Left renal pelvis (tissue), 4 donors: ENCODE data around the gene PROM1. TPM values are rescaled to one million over a fixed set of nuclear protein-coding genes. Genes with fewer than 3 reads are reported as not detected.

Experiments
- DNase-seq, 4 donors: peaks; one replicate each; pipeline ENCODE4 v3.0.0-alpha.2; 2013; ENCODE audit warnings: low read depth in 4 of 4, low spot score in 3 of 4
- polyA plus RNA-seq, 4 donors: library from polyadenylated mRNA; unstranded; fragments of 120-200 nt; gene quantifications; one replicate each; pipeline ENCODE4 v1.2.1, GENCODE V29; 2013; ENCODE audit not compliant: insufficient read length in 4 of 4

The PROM1 gene
- polyA plus RNA-seq, 4 donors: 11.6 to 42.4 (median 41.7) TPM

DNA sequence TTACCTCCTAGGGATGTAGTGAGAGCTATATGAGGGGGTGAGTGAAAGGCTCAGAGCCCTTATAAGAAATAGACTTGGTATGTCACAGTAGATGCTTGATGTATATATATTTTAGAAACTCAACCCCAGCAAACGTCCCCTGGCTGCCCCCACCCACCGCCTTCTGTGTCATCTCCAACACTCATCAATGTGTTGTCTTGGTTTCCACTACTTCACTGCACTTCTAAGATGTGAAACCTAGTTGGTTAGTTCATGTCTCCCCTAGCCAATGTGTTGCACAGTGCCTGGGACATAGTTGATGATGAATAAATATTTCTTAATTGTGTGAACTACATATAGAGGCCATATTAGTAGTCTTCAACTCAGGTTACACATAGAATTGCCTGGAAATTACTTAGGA, 125.3 kb downstream of the PROM1 start:
- DNase-seq: no peak

DNA sequence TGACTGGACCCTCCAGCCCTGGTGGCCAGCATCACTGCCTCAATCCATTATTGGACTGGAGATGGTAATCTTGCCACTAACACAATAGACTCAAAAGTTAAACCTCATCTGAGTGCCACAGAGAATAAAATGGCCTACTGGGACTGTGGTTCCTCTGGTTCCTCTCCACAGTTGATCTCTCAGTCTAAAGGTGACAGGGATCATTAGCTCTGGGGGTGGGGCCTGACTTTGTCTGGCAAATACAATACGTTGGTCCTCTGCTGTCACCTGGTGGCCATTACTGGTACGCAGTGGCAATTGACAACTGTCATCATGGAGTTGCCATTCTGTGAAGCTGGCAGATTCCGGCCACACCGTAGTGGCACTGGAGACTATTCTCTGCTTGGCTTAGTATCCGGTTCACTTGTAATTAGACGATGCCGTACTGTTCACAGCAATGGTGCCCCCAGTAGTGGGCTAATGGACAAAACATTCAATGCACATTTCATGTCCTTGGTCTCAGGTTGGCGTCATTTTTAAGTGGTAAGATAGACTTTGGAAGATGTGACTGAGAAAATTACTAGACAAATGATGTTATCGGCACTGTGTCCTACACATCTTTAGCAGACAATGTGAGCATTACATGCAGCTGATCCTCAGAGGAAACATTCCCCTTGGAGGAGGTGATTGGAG, 127.5 kb downstream of the PROM1 start:
- peak in 2 of 4 donors; percentile 22 to 26 for DNase-seq

GRCh38 chr4:15955670-15956069, 128.2 kb downstream of the PROM1 start:
- no peak for DNase-seq

DNA sequence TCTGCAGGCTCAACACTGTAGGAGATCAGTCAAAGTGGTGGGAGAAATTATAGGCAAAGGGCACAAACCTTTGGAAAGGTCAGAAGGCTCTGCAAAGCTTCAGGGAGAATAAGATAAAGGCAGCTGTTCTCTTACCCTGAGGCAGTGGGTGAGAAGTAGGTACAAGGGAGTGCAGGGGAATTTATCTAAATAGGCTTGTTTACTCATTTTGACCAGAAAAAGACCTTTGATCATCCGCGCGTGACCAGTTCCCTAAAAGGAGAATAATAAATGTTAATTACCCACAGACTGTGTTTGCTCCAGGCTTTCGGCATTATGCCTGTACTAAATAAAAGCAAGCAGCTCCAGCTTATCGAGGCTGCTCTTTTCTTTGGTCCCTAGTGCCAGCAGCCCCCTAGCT, 130.2 kb downstream of the PROM1 start:
- no peak for DNase-seq

DNA sequence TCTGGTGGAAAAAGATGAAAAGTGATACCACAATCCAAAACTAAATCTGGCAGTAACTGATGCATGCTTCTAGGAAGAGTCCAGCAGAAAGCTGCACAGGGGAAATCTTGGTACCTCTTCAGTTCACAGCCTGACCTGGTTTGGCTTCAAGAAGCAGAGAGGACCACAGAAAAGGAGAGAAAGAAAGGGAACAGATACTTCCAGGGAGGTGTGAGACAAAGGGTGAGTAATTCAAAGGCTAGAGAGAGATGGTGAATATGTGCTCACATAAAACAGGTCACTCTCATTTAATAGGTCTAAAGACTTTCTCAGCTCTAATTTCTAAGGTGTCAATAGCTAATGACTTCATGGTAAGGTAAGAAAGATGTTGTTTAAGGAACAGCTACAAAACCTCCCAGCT, 132.0 kb downstream of the PROM1 start:
- no peak for DNase-seq

GRCh38 chr4:15948826-15949225, 135.0 kb downstream of the PROM1 start:
- DNase-seq: no peak

DNA sequence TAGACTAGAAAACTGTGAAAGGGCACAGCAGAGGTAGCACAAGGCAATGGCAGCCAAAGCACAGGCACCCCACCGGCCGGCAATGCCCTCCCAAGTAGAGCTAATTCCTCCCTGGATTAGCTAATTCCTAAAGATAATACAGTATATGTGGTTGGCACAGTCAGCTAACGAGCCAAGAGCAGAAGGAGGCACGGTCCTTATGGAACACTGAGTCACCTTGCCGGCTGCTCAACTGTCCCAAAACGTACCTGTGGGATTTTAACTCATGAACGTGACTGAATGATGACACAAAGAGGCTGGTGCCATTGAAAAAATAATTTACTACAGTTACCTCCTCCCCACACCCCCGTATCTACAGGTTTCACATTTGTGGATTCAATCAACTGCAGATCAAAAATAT, 136.1 kb downstream of the PROM1 start:
- no peak for DNase-seq

- no peak for DNase-seq
Measured at GRCh38 chr4:15945516-15945915, 138.3 kb downstream of the PROM1 start.

- DNase-seq: no peak
Measured at GRCh38 chr4:15944895-15945294, 138.9 kb downstream of the PROM1 start.

DNA sequence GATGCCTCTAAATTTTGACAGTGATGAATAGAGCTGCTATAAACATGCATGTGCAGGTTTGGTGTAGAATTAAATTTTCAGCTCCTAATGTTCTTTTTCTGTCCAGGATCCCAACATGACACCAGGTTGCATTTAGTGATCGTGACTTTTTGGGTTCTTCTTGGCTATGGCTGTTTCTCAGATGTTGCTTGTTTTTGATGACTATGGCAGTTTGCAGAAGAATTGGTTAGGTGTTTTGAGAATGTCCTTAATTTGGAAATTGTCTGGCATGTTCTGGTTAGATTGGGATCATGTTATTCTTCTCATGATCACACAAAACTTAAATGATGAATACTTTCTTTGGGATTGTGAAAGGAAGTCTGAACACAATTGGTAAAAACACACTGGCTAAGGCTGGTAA, 141.5 kb downstream of the PROM1 start:
- DNase-seq: no peak

GRCh38 chr4:15938640-15939039, 145.2 kb downstream of the PROM1 start, which contains the start of gene FGFBP1:
Gene FGFBP1 (minus strand): TSS chr4:15938740. CDS start chr4:15936632, 2,108 bp downstream.
- no peak for DNase-seq

- DNase-seq: no peak
Measured at GRCh38 chr4:15938182-15938581, 145.6 kb downstream of the PROM1 start.

GRCh38 chr4:15936495-15936894, 147.3 kb downstream of the PROM1 start:
- DNase-seq: no peak

- no peak for DNase-seq
Measured at GRCh38 chr4:15935504-15936402, 148.1 kb downstream of the PROM1 start.

DNA sequence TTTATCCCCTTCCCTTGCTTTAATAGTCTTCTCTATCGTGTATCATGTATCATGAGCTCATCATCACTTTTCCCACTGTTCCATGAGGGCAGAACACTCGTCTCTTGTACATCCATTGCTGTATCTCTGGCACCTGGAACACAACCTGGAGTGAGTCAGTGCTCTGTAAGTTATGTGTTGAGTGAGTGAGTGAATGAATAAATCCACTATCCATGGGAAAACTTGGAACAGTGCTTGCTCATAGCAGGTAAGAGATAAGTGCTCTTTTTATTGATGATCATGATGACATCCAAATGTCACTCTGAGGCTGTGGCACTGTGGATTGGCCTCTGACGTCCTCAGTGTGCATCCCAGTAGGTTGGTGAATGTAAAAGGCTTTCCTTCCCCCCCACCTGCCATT, 149.6 kb downstream of the PROM1 start:
- no peak for DNase-seq

GRCh38 chr4:15931451-15932210, 152.2 kb downstream of the PROM1 start:
- DNase-seq: no peak

- no peak for DNase-seq
Measured at GRCh38 chr4:15930314-15930713, 153.5 kb downstream of the PROM1 start.

DNA sequence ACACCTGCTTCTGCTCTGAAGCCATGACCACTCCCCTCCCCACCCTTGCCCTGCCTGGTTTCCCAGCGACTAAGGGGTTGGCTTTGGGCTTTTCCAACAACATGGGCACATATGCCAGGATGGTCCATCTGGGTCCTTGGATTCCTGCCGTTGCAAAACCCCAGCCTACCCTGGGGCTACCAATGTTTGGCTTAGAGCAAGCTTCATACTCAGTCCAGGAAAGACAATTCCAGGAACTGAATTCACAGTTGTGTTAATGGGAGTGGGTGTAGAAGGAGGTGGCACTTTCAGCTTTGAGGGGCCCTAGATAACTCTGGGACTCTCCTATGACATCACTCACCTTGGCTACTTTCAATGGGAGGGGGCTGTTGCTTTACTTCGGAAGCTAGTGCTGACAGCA, 154.3 kb downstream of the PROM1 start:
- no peak for DNase-seq

GRCh38 chr4:15928883-15929282, 154.9 kb downstream of the PROM1 start:
- DNase-seq: no peak

DNA sequence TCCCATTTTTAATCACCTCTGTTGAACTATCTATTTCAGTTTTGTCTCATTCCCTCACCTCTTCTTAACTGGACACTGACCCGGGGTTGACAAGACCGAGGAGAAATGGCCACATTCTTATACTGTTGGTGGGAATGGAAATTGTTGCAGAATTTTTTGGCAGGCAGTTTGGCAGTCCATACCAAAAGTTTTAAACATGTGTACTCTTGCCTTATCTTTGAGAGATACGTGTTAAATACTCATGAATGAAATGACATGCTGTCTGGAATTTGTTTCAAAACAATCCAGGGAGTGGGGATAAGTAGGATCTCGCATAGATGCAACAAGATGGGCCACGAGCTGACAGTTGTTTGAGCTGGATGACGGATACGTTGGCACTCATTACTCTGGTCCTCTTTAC, 157.3 kb downstream of the PROM1 start:
- no peak for DNase-seq

GRCh38 chr4:15925830-15926229, 158.0 kb downstream of the PROM1 start:
- DNase-seq: no peak
